RKO (cell line): ENCODE data around the gene NRP1.

ENCODE experiments used
- DNase-seq: peaks from one replicate; pipeline ENCODE4 v3.0.0-alpha.2; 2016; ENCODE audit warnings: low spot score

The NRP1 gene

GRCh38 chr10:33290321-33291052, 44.0 kb downstream of the NRP1 start:
- DNase-seq = no peak

GRCh38 chr10:33289776-33290175, 44.7 kb downstream of the NRP1 start:
- DNase-seq = no peak

- no peak for DNase-seq
Measured at GRCh38 chr10:33288127-33288526, 46.3 kb downstream of the NRP1 start.

- DNase-seq = no peak
Measured at GRCh38 chr10:33287112-33287511, 47.4 kb downstream of the NRP1 start.

GRCh38 chr10:33286157-33286934, 48.1 kb downstream of the NRP1 start:
- DNase-seq = no peak

GRCh38 chr10:33284945-33285344, 49.5 kb downstream of the NRP1 start:
- DNase-seq = no peak

- DNase-seq = no peak
Measured at GRCh38 chr10:33279811-33280602, 54.5 kb downstream of the NRP1 start.

GRCh38 chr10:33279276-33279675, 55.2 kb downstream of the NRP1 start:
- no peak for DNase-seq

GRCh38 chr10:33278198-33278597, 56.3 kb downstream of the NRP1 start:
- no peak for DNase-seq

- peak; percentile 9 for DNase-seq
Measured at GRCh38 chr10:33277135-33277536, 57.3 kb downstream of the NRP1 start.

GRCh38 chr10:33276282-33276923, 58.1 kb downstream of the NRP1 start:
- no peak for DNase-seq

GRCh38 chr10:33274096-33274785, 60.2 kb downstream of the NRP1 start:
- DNase-seq = no peak

- DNase-seq = no peak
Measured at GRCh38 chr10:33273295-33274002, 61.0 kb downstream of the NRP1 start.

GRCh38 chr10:33272635-33273034, 61.8 kb downstream of the NRP1 start:
- DNase-seq = no peak

- no peak for DNase-seq
Measured at GRCh38 chr10:33271969-33272583, 62.4 kb downstream of the NRP1 start.

- DNase-seq = no peak
Measured at GRCh38 chr10:33270971-33271370, 63.5 kb downstream of the NRP1 start.

- no peak for DNase-seq
Measured at GRCh38 chr10:33267708-33268107, 66.8 kb downstream of the NRP1 start.

- no peak for DNase-seq
Measured at GRCh38 chr10:33265621-33266020, 68.8 kb downstream of the NRP1 start.

- no peak for DNase-seq
Measured at GRCh38 chr10:33263453-33263852, 71.0 kb downstream of the NRP1 start.

- no peak for DNase-seq
Measured at GRCh38 chr10:33262871-33263270, 71.6 kb downstream of the NRP1 start.
